ENCODE measurements around the gene GALNT12.

The GALNT12 gene

GRCh38 chr9:98864281-98865174 is 57.1 kb downstream of the GALNT12 start:
- DNase-seq, result no peak

- DNase-seq, result no peak
These were observed 57.9 kb downstream of the GALNT12 start for GRCh38 chr9:98865284-98865875.

GRCh38 chr9:98866435-98867102 is 59.1 kb downstream of the GALNT12 start:
- DNase-seq, result no peak

- DNase-seq, result no peak
These were observed 59.6 kb downstream of the GALNT12 start for GRCh38 chr9:98867103-98867428.

- DNase-seq, result peak; percentile 10
These were observed 60.1 kb downstream of the GALNT12 start for GRCh38 chr9:98867429-98868168.

GRCh38 chr9:98869078-98869745 is 61.7 kb downstream of the GALNT12 start:
- DNase-seq, result no peak

- DNase-seq, result no peak
These were observed 62.4 kb downstream of the GALNT12 start for GRCh38 chr9:98869866-98870265.

- no peak for DNase-seq
These were observed 63.5 kb downstream of the GALNT12 start for GRCh38 chr9:98870782-98871557.

GRCh38 chr9:98871558-98872065 is 64.1 kb downstream of the GALNT12 start:
- no peak for DNase-seq

GRCh38 chr9:98873526-98873925 is 66.1 kb downstream of the GALNT12 start:
- no peak for DNase-seq

GRCh38 chr9:98873951-98874371 is 66.5 kb downstream of the GALNT12 start:
- DNase-seq, result no peak

- no peak for DNase-seq
These were observed 67.3 kb downstream of the GALNT12 start for GRCh38 chr9:98874721-98875255.

- DNase-seq, result no peak
These were observed 68.1 kb downstream of the GALNT12 start for GRCh38 chr9:98875536-98875935.

GRCh38 chr9:98877311-98877710 is 69.8 kb downstream of the GALNT12 start:
- DNase-seq, result no peak

- DNase-seq, result no peak
These were observed 71.9 kb downstream of the GALNT12 start for GRCh38 chr9:98879094-98879962.

- DNase-seq, result no peak
These were observed 72.5 kb downstream of the GALNT12 start for GRCh38 chr9:98879963-98880310.

- DNase-seq, result no peak
These were observed 73.0 kb downstream of the GALNT12 start for GRCh38 chr9:98880311-98881015.

GRCh38 chr9:98881356-98881755 is 73.9 kb downstream of the GALNT12 start:
- DNase-seq, result no peak

- no peak for DNase-seq
These were observed 74.5 kb downstream of the GALNT12 start for GRCh38 chr9:98881836-98882568.

Measured in NK-92 treated with Interleukin-12 subunit alpha and Interleukin-12 subunit beta, amount 100 ng/mL, for 24 hours (cell line).